Measurements from ENCODE around the gene SCAMP2. TPM values are rescaled to one million over a fixed set of nuclear protein-coding genes. Genes with fewer than 3 reads are reported as not detected.
"Not testable (repeated sequence)": the region's sequence is repeated elsewhere in the genome, so short reads cannot be mapped to it uniquely, and the experiment has no call there.

SCAMP2 gene
- total RNA-seq, 1 donor, result 67.6 TPM

DNA sequence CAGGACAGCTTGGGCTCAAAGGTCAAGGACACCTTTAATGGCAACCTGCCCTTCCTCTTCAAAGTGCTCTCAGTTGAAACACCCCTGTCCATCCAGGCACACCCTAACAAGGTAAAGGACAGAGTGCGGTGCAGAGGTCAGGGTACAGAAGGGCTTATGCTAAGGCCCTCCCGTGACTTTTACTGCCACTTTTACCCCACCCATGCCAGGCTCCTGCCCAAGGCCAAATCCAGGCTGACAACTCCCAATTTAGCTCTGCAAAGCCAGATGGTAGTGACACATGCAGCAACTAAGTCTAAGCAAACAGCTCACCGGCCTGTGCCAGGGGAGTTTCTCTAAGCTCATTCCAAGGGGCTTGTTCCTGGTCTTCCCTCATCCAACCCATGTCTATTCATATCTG is 18.3 kb upstream of the SCAMP2 start:
- no peak for DNase-seq (ENCODE audit: low read depth in 2 of 3, low spot score in 2 of 3)

DNA sequence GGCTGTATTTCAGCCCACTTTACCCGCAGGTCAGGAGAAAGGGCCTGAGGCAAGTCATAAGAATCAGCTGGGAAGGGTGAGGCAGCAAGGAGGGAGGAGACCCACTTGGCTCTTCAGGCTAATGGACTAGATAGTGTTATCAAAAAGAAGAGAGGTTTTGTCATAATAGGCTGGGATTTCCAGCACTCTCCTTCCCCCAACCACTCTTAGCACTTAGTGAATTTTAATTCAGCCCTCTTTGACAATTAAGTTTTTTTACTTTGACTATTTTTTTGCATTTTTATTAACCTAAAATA is 17.4 kb upstream of the SCAMP2 start:
- DNase-seq (ENCODE audit: low read depth in 2 of 3, low spot score in 2 of 3), result no peak

DNA sequence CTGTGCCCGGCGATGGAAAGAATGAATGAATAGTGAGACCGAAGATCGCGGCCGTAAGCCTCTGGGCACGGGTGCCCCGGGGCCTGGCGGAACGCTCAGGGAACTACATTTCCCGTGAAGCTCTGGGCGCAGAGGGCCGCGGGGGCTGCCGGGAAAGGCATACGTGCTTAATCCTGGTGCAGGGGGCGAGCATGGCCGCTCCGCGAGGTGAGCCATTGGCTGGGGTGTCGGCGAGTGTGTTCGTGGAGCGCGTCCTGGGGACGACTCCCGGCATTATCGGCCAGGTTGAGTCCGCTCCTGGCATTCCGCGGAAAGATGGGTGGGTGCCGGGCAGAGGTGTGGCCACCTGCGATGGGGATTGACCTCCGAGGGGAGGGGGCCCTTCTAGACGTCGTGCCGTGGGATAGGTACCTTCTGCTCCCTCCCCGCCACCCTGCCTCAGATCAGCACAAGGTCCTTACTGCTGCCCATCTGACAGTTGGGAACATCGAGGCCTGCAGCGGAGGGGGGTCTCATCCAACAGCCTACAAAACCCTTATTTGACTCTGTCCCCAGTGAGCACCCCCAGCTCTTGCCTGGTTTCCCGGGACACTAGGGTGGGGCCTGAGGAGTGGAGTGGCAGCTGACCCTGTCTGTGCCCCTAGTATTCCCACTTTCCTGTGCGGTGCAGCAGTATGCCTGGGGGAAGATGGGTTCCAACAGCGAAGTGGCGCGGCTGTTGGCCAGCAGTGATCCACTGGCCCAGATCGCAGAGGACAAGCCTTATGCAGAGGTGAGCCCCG is 16.9 kb upstream of the SCAMP2 start, which contains the start of gene MPI:
Gene MPI, plus strand, starts transcription at position 160 of the 782 bp plus-strand sequence. Its CDS starts 32 bp downstream, at position 192.
- peak; percentile 58 to 85 (median 79) for DNase-seq (ENCODE audit: low read depth in 2 of 3, low spot score in 2 of 3)

- DNase-seq (ENCODE audit: low read depth in 2 of 3, low spot score in 2 of 3), result no peak
Observed at GRCh38 chr15:74889390-74889882, 16.3 kb upstream of the SCAMP2 start.

DNA sequence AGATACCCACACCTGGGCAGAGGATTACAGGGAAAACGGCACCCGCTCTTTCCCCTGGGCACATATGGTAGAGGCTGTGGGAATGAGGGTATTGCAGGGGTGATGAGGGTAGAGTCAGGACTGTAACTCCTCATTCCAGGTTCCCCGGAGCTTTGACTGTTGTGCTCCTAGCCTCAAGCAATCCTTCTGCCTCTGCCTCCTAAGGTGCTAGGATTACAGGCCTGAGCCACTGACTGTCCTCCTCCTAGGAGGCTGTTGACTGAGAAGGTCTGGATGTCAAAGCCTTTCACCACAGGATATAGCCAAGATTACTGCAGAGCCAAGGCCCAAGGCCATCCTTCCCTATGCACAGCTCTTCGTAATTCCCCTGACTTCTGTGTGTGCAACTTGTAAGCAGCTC is 15.6 kb upstream of the SCAMP2 start:
- no peak for DNase-seq (ENCODE audit: low read depth in 2 of 3, low spot score in 2 of 3)

GRCh38 chr15:74887537-74888193 is 14.5 kb upstream of the SCAMP2 start:
- DNase-seq (ENCODE audit: low read depth in 2 of 3, low spot score in 2 of 3), result not testable (repeated sequence)

DNA sequence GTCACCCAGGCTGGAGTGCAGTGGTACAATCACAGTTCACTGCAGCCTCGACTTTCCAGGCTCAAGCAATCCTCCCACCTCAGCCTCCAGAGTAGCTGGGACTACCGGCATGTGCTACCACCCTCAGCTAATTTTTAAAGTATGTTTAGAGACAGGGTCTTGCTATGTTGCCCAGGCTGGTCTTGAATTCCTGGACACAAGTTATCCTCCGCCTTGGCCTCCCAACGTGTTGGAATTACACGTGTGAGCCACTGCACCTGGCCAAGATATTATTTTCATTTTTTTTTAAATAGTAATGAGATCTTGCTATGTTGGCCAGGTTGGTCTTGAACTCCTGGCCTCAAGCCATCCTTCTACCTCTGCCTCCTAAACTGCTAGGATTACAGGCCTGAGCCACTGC is 12.3 kb upstream of the SCAMP2 start:
- no peak for DNase-seq (ENCODE audit: low read depth in 2 of 3, low spot score in 2 of 3)

- no peak for DNase-seq (ENCODE audit: low read depth in 2 of 3, low spot score in 2 of 3)
Observed at GRCh38 chr15:74884428-74885223, 11.5 kb upstream of the SCAMP2 start.

DNA sequence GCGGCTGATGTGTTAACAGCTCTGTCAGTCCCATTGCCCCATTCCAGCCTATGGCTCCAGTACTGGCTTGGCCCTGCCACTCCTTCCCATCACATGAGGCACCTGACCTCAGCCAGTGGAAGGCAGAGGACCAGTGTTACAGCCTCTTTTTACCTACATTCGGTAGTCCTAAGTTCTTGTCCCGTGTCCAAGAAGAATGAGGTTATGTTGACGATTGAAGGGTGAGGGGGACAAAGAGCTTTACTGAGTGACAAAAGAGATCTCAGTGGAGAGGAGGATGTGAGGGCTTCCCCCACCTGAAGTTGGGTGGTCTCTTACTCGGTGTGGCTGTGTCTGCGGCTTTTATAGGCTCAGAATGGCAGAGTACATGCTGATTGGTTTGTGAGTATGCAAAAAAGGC is 9.4 kb upstream of the SCAMP2 start:
- DNase-seq (ENCODE audit: low read depth in 2 of 3, low spot score in 2 of 3), result no peak

DNA sequence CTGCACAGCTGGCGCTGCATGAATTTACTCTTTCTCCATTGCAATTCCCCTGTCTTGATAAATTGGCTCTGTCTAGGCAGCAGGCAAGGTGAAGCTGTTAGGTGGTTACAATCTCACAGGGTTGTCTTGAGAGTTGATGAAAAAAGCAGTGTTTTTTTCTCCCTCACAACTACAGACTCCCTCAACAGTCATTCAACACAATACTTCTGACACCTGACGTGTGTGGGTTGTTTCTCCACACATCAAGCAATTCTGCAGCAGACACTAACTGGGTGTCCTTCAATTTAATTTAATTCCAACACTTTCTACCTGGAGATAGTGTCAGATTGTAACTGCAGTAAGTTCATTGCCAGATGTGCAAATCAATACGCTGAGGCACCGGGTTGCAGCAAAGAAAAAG is 5.1 kb upstream of the SCAMP2 start:
- DNase-seq (ENCODE audit: low read depth in 2 of 3, low spot score in 2 of 3), result no peak

- DNase-seq (ENCODE audit: low read depth in 2 of 3, low spot score in 2 of 3), result peak in 1 of 3 donors; percentile 19
Observed at GRCh38 chr15:74873756-74874424, 725 bp upstream of the SCAMP2 start.

- DNase-seq (ENCODE audit: low read depth in 2 of 3, low spot score in 2 of 3), result no peak
Observed at GRCh38 chr15:74872702-74873035, 496 bp downstream of the SCAMP2 start.

- no peak for DNase-seq (ENCODE audit: low read depth in 2 of 3, low spot score in 2 of 3)
Observed at GRCh38 chr15:74870436-74871215, 2.5 kb downstream of the SCAMP2 start.

- peak in 2 of 3 donors; percentile 93 to 98 for DNase-seq (ENCODE audit: low read depth in 2 of 3, low spot score in 2 of 3)
Observed at GRCh38 chr15:74869726-74870407, 3.3 kb downstream of the SCAMP2 start.

GRCh38 chr15:74869372-74869725 is 3.8 kb downstream of the SCAMP2 start:
- DNase-seq (ENCODE audit: low read depth in 2 of 3, low spot score in 2 of 3), result no peak

DNA sequence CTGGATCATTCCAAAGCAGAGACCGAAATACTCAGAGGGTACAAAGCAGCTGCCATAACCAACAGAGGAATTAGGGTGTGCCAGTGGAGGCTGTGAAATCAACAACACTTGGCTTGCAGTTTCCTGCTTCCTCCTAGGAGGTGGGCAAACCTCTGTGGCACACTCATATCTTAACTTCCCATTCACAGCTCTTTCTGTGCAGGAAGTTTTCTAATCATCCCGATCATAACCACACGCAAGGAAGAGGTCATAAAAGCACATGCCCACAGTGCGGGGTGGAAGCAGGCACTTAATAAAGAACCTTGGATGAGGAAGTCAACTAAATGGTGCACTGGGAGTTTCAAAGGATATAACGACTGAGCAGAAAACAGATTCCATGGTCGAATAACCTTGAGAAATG is 5.1 kb downstream of the SCAMP2 start:
- DNase-seq (ENCODE audit: low read depth in 2 of 3, low spot score in 2 of 3), result peak in 2 of 3 donors; percentile 79 to 86

DNA sequence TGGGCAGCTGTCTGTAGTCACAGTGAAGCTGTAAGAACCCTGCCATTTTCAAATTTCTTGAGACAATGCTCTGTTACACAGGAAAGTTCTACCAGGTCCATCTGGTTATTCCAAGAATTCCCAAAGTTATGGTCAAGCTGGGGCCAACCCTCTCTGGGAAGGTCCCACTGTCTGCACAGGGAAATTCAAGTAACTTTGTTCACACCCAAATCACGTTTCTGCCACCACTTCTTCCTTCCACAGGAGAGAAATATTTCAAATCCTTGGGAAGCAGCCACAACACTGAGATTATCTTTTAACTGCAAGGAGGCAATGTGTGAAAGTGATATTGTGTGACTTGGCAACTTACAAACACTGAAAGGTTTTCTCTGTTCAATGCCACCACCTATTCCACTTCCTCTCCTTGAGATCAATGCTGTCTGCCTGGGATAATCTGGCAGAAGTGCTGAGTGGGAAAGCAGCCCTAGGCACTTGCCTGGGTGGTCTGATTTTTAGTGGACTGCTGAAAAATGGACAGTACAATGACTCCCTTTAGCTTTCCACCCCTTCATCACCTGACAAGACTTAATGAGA is 5.6 kb downstream of the SCAMP2 start:
- DNase-seq (ENCODE audit: low read depth in 2 of 3, low spot score in 2 of 3), result no peak

GRCh38 chr15:74866090-74866489 is 7.1 kb downstream of the SCAMP2 start:
- no peak for DNase-seq (ENCODE audit: low read depth in 2 of 3, low spot score in 2 of 3)

DNA sequence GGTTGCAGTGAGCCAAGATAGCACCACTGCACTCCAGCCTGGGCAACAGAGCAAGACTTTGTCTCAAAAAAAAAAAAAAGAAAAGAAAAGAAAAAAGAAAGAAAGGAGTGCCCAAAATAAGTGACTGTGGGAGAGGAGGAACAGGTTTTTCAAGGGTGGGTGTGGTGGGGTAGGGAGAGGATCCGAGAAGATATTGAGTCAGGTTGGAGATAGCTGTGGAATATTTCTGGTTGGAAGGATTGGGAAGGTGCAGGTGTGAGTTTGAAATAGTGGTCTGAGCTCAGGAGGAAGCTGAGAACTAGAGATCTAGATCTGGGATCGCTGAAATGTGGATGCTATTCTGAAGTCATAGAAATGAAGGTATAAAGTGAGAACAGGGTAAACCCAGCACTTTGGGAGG is 7.8 kb downstream of the SCAMP2 start:
- no peak for DNase-seq (ENCODE audit: low read depth in 2 of 3, low spot score in 2 of 3)
